HG02970 (cell line): ENCODE data around the gene SAMD4B.
A peak's percentile ranks its signal among the peaks of the same experiment; 100 is the strongest.

Experiments
- ATAC-seq: cut with Tn5 transposase; IDR thresholded peaks from one replicate; pipeline ENCODE4 v1.9.1; 2021; ENCODE audit warnings: mild to moderate bottlenecking, moderate library complexity, moderate number of reproducible peaks; ENCODE audit not compliant: unreplicated experiment, low FRiP score

Gene SAMD4B

GRCh38 chr19:39406656-39407409, 64.6 kb downstream of the SAMD4B start, which contains the start of gene ZFP36:
ZFP36 (plus strand) TSS chr19:39406847; CDS start chr19:39406905, 58 bp downstream.
- no peak for ATAC-seq

- no peak for ATAC-seq
Observed at GRCh38 chr19:39407410-39407659, 65.1 kb downstream of the SAMD4B start.

DNA sequence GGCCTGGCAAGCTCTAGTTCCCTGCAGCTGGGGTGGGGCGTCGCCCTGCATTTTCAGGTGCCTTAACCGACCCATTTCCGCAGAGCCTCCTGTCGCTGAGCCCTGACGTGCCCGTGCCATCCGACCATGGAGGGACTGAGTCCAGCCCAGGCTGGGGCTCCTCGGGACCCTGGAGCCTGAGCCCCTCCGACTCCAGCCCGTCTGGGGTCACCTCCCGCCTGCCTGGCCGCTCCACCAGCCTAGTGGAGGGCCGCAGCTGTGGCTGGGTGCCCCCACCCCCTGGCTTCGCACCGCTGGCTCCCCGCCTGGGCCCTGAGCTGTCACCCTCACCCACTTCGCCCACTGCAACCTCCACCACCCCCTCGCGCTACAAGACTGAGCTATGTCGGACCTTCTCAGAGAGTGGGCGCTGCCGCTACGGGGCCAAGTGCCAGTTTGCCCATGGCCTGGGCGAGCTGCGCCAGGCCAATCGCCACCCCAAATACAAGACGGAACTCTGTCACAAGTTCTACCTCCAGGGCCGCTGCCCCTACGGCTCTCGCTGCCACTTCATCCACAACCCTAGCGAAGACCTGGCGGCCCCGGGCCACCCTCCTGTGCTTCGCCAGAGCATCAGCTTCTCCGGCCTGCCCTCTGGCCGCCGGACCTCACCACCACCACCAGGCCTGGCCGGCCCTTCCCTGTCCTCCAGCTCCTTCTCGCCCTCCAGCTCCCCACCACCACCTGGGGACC, 65.6 kb downstream of the SAMD4B start:
- no peak for ATAC-seq

GRCh38 chr19:39408392-39409207, 66.4 kb downstream of the SAMD4B start:
- no peak for ATAC-seq

DNA sequence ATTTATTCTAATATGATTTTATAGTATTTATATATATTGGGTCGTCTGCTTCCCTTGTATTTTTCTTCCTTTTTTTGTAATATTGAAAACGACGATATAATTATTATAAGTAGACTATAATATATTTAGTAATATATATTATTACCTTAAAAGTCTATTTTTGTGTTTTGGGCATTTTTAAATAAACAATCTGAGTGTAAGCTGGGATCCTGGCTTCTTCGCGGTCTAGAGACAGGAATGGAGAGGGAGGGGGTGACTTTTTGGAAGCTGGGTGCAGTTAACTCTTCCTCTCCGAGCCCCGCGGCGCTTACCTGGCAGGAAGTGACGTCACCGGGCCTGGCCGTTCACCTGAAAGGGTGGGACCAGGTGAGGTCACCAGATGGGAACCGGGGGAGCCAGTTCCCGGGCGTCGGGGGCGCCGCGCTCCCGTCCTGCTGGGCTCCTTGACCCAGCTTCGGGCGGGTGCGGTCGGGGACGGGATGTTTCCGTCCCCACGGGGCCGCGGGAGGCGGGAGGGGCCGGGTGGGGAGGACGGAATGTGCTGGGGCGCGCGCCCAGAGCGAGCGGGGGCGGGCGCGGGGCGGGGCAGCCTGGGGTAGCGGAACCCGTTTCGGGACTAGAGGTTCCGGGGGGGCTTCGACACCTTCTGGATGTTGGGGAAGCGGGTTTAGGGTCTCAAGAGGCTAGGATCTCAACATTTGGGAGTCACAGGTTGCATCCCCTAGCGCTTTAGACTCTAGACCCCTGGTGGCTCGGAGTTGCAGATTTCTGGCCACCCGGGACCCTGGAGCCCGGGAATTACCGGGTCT, 67.2 kb downstream of the SAMD4B start:
- ATAC-seq = no peak

DNA sequence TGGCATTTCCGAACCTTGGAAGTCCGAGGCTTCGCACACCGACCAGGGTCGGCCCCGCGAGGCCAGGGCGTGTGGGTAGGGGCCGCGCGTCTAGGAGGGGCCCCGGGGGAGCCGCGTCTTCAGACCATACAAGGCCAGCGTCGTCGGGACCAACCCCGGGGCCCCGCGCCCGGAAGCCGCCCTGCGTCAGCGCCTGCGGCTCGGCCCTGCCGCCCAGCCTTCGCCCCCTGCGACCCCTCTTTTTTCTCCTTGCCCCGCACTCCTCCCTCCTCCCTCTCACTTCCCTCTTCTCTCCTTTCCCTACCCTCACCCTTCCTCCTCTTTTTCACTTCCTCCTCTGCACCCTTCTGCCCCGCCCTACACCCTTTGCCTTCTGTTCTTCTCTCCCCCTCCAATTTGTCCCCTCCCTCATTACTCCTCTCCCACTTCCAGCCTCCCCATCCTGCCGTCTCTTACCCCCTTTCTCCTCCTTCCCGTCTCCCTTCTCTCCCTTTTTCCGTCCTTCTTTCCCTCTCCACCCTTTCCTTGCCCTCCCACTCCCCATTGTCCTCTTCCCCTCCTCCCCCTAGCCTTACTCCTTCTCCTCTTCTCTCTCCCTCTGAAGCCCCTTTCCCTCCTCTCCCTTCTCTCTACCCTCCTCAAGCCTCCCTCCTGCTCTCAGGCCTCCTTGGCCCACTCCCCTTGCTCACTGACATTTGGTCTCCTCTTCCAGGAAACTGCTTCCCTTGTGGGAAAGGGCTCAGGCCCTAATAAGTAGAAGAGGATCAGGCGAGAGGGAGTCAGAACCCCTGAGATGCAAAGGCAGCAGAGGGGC, 68.0 kb downstream of the SAMD4B start:
- no peak for ATAC-seq

DNA sequence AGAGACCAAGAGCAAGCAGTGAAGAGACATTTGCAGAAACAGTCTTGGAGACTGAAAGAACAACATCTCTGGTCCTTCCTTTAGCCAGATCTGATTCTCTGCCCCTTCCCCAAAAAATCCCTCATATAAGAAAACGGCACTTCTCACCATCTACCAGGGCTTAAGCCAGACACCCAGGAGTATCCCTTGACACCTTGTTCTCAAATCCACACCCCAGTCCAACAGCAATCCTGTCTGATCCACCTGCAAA, 68.5 kb downstream of the SAMD4B start:
- no peak for ATAC-seq

- ATAC-seq = no peak
Observed at GRCh38 chr19:39411081-39411831, 69.0 kb downstream of the SAMD4B start.

DNA sequence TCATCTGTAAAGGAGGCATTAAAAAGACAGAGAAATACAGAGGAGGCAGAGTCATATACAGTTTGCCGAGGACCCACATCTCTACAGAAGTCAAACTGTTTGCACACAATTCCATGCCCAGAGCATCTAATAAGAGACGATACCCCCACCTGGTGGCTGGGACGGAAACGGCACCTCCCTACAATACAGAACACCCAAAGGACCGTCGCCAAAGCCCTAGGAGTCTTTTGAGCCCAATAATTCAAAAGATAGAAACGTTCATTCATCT, 69.5 kb downstream of the SAMD4B start:
- peak; percentile 14 for ATAC-seq

DNA sequence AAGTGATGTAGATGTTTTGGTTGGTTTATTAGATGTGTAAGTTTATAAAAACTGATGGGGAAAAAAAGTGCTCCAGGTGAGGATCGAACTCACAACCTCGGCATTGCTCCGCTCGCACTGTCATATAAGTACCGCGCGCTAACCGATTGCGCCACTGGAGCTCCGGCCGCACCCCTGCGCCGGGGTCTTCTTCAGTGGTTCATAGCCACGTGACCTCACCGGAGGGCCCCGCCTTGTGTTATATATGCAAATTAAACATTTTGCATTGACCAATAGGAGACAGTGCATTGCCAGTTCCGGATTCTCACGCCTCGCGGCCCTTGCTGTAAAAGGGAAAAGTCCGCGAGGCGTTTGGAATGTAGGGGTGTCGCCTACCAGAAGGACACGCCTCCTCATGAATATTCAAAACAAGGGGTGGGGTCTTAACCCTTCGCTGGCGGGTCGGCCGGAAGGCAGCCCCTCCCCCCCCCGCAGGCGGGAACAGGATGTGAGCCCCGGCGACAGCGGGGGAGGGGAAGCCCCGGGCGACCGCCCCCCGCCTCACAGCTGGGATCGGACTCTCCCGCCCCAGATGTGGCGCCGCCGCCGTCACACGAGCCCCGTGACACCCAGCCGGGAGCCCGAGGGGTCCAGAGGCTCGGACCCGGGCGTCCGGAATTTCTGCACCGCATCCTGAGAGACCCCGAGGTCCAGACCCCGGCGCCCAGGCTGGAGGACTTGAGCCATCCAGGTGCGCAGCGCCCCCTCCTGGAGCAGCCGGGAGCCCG, 70.1 kb downstream of the SAMD4B start, which contains the start of gene PLEKHG2:
TSS of gene PLEKHG2 (plus strand) at position 570 of the 767 bp plus-strand sequence. CDS start 1,418 bp downstream, outside the sequence.
- peak; percentile 46 for ATAC-seq

DNA sequence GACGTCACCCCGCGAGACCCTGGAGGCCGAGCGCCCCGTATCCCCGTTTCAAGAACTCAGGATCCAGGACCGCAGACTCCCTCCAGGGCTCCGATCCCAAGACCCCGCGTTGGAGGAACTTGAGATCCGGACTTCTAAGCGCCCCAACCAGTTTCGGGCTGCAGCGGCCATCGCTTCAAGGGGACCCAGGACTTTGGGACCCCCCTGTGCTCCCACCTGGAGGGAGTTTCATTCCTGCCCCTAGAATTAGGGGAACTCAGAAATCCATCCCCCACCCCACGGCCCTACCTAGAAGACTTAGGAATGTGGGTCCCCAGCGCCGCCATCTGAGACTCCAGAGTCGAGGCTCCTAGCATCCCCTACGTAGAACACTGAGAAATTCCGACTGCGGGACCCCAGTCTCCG, 70.6 kb downstream of the SAMD4B start:
- no peak for ATAC-seq

GRCh38 chr19:39413272-39413910, 71.2 kb downstream of the SAMD4B start:
- ATAC-seq = no peak

DNA sequence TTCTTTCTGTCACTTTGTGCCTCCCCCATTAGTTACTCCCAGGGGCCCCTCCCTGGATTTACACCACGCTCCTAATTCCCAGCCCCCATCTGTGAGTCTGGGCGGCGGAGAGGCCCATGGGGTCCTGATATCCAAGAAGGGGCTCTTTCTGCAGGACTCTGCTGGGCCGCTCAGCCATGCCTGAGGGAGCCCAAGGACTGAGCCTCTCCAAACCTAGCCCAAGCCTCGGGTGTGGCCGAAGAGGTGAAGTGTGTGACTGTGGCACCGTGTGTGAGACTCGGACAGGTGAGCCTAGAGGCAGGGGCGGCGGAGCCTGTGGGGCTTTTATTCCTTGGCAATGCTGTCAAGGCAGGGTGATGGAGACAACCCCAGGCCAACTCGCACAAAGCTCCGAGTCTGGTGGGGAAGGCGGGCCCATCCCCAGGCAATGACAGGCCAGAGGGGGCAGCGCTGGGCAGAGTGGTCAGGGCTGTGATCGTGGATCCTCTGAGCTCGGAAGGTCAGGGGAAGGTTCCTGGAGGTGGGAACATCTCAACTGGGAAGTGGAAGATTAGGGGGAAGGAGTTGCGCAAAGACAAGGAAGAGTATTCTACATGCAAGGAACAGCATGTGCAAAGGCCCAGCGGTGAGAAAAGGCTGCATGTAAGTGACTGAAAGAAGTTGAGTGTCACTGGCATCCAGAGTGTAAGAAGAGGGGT, 71.8 kb downstream of the SAMD4B start:
- no peak for ATAC-seq

GRCh38 chr19:39415111-39416046, 73.2 kb downstream of the SAMD4B start:
- no peak for ATAC-seq

- ATAC-seq = no peak
Observed at GRCh38 chr19:39416152-39417120, 74.2 kb downstream of the SAMD4B start.
